Thyroid gland (tissue), 4 donors: ENCODE data around the gene SEC14L3. TPM values are rescaled to one million over a fixed set of nuclear protein-coding genes. Genes with fewer than 3 reads are reported as not detected.

Experiments used
- DNase-seq, 2 donors: peaks; one replicate each; pipeline ENCODE4 v3.0.0-alpha.2; 2019
- H3K27ac ChIP-seq, 3 donors: fragments of 200-600 bp; sonication (generic); 1 replicate in 2 of 3; 2 replicates in 1 of 3; pipeline ENCODE4 v1.5.1; 2016 to 2019; ENCODE audit warnings: mild to moderate bottlenecking in 1 of 3, moderate library complexity in 1 of 3
- H3K27me3 ChIP-seq: fragments of 200-600 bp; sonication (generic); one replicate; pipeline ENCODE4 v1.5.1; 2019
- H3K36me3 ChIP-seq, 2 donors: fragments of 200-600 bp; sonication (generic); one replicate each; pipeline ENCODE4 v1.5.1; 2016 to 2019
- H3K4me1 ChIP-seq, 2 donors: fragments of 200-600 bp; sonication (generic); one replicate each; pipeline ENCODE4 v1.5.1; 2017 to 2019
- H3K4me3 ChIP-seq, 3 donors: fragments of 200-600 bp; sonication (generic); replicated peaks in 1 of 3; 1 replicate in 2 of 3; 2 replicates in 1 of 3; pipeline ENCODE4 v1.5.1; 2016; ENCODE audit warnings: mild to moderate bottlenecking in 1 of 3
- H3K9me3 ChIP-seq: fragments of 200-600 bp; sonication (generic); one replicate; pipeline ENCODE4 v1.5.1; 2017
- POLR2A ChIP-seq, 2 donors: fragments of 450-650 bp; IDR thresholded peaks; one replicate each; pipeline ENCODE4 v1.6.1; 2017; ENCODE audit warnings: antibody characterized with exemption in 2 of 2, mild to moderate bottlenecking in 2 of 2, moderate library complexity in 1 of 2
- WGBS, 2 donors: methylation state at CpG; one replicate each; pipeline ENCODE4 v1.1.5; 2017; 5-methylcytosine and 5-hydroxymethylcytosine counted together
- intact Hi-C: fragments of 100-400 bp; cut with DNase I; formaldehyde crosslinking; loops from one replicate; pipeline ENCODE4 v1.15.1; 2023
- total RNA-seq, 4 donors: library from RNA; depleted of rRNA; stranded (reverse); fragments of >200 nt; gene quantifications; one replicate each; pipeline ENCODE4 v1.2.3, GENCODE V29; 2016
- TF ChIP-seq, protein P1 (sequence below), 6 experiments: fragments of 200-600 bp in 3 of 6; fragments of 450-650 bp in 3 of 6; sonication (generic) in 3 of 6; IDR thresholded peaks; one replicate each; pipeline ENCODE4 v1.5.1; 2016 to 2019; ENCODE audit warnings: antibody characterized with exemption in 6 of 6, mild to moderate bottlenecking in 2 of 6, inconsistent platforms in 1 of 6, moderate library complexity in 1 of 6

SEC14L3 gene
- total RNA-seq, 4 donors from 2014 or later, result 1.5 TPM; not detected in 3

DNA sequence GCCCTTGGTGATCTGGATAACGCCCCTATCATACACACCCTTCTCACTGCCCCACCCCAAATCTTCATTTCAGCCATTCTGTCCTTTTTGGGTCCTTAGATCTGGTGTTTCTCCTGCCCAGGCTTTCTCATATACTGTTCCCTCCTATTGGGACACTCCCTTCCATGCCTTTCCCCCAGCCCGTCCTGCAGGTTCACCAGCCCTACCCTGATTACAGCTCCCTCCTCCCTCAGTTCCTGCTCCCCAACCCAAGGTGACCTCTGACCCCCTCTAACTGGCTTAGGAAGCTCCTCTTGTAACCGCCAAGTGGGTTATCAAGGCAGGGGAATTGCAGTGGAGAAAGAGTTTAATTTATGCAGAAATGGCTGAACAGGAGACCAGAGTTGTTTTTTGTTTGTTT lies 33.3 kb downstream of the SEC14L3 start:
- TF ChIP-seq POLR2A (IDR thresholded peaks at IDR 0.05), result no peak
- TF ChIP-seq, protein P1, sequence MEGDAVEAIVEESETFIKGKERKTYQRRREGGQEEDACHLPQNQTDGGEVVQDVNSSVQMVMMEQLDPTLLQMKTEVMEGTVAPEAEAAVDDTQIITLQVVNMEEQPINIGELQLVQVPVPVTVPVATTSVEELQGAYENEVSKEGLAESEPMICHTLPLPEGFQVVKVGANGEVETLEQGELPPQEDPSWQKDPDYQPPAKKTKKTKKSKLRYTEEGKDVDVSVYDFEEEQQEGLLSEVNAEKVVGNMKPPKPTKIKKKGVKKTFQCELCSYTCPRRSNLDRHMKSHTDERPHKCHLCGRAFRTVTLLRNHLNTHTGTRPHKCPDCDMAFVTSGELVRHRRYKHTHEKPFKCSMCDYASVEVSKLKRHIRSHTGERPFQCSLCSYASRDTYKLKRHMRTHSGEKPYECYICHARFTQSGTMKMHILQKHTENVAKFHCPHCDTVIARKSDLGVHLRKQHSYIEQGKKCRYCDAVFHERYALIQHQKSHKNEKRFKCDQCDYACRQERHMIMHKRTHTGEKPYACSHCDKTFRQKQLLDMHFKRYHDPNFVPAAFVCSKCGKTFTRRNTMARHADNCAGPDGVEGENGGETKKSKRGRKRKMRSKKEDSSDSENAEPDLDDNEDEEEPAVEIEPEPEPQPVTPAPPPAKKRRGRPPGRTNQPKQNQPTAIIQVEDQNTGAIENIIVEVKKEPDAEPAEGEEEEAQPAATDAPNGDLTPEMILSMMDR (IDR thresholded peaks at IDR 0.05), result no peak
- intact Hi-C loops, result no loop called here
- DNase-seq, result no peak
- WGBS, 2 donors, result 80 to 81% methylated on average over 3 of the region's 3 CpGs
- H3K9me3 ChIP-seq, result no peaks in the 10 kb centered on the region
- H3K4me3 ChIP-seq, result no peak overlapping the region
- no peaks in the 10 kb centered on the region for H3K4me1 ChIP-seq
- no peak overlapping the region for H3K27ac ChIP-seq
- no peaks in the 10 kb centered on the region for H3K36me3 ChIP-seq
- H3K27me3 ChIP-seq, result no peaks in the 10 kb centered on the region

DNA sequence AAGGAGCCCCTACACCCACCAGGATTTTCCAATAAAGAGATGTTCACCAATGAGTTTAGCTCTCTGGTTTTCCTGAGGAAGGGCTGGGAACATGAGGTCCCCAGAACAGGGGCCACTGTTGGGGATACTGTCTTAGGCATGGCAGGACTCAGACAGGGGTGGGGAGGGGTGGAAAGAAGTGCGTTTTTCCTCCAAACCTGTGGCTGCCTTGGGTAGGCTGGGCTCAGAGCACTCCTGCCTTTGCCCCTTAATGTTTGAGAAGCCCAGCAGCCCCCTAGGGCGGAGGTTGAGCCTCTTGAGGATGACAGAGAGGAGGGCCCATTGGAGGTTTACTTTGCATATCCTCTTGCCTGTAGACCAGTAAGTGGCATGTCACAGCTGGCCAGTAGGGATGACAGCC lies 35.6 kb downstream of the SEC14L3 start:
- no peak for DNase-seq
- intact Hi-C loops, result no loop called here
- H3K36me3 ChIP-seq, result no peaks in the 10 kb centered on the region
- H3K27ac ChIP-seq, result no peak overlapping the region
- no peak for TF ChIP-seq POLR2A (IDR thresholded peaks at IDR 0.05)
- TF ChIP-seq, protein P1 (IDR thresholded peaks at IDR 0.05), result no peak
- no peaks in the 10 kb centered on the region for H3K27me3 ChIP-seq
- no peaks in the 10 kb centered on the region for H3K4me1 ChIP-seq
- no peak overlapping the region for H3K4me3 ChIP-seq
- 83 to 84% methylated on average over 2 of the region's 2 CpGs for WGBS, 2 donors
- no peaks in the 10 kb centered on the region for H3K9me3 ChIP-seq

DNA sequence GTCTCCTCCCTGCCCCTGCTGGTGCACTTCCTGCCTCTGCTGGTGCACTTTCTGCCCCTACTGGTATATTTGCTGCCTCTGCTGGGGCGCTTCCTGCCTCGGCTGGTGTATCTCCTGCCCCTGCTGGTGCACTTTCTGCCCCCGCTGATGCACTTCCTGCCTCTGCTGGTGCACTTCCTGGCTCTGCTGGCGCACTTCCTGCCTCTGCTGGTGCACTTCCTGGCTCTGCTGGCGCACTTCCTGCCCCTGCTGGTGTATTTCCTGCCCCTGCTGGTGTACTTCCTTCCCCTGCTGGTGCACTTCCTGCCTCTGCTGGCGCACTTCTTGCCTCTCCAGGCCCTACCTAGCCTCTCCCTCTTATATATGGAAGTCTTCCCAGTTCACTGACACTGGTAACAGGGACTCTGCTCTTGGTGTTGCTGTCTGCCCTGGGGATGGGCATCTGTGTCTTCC lies 36.1 kb downstream of the SEC14L3 start:
- intact Hi-C loops, result no loop called here
- TF ChIP-seq, protein P1 (IDR thresholded peaks at IDR 0.05), result no peak
- no peak for TF ChIP-seq POLR2A (IDR thresholded peaks at IDR 0.05)
- Histone ChIP-seq H3K27me3 (no peaks in the 10 kb centered on the region), H3K27ac (peak overlapping the region in 2 of 3 donors; percentile 12 to 17), H3K4me3 (no peak overlapping the region), H3K36me3 (no peaks in the 10 kb centered on the region), H3K9me3 (no peaks in the 10 kb centered on the region), H3K4me1 (no peaks in the 10 kb centered on the region)
- DNase-seq, result peak; percentile 18 to 42
- 70 to 79% methylated on average over 3 to 6 of the region's 6 CpGs for WGBS, 2 donors

GRCh38 chr22:30434843-30435242 lies 37.0 kb downstream of the SEC14L3 start:
- H3K4me3 ChIP-seq, result no peak overlapping the region
- WGBS, 2 donors, result 33 to 56% methylated on average over 1 of the region's 1 CpG
- no peaks in the 10 kb centered on the region for H3K27me3 ChIP-seq
- no peaks in the 10 kb centered on the region for H3K4me1 ChIP-seq
- intact Hi-C loops, result no loop called here
- no peak for DNase-seq
- TF ChIP-seq, protein P1 (IDR thresholded peaks at IDR 0.05), result no peak
- no peak for TF ChIP-seq POLR2A (IDR thresholded peaks at IDR 0.05)
- H3K9me3 ChIP-seq, result no peaks in the 10 kb centered on the region
- H3K36me3 ChIP-seq, result no peaks in the 10 kb centered on the region
- H3K27ac ChIP-seq, result peak overlapping the region in 2 of 3 donors; percentile 12 to 17

- no peaks in the 10 kb centered on the region for H3K36me3 ChIP-seq
- no peak for TF ChIP-seq POLR2A (IDR thresholded peaks at IDR 0.05)
- TF ChIP-seq, protein P1 (IDR thresholded peaks at IDR 0.05), result no peak
- no peaks in the 10 kb centered on the region for H3K4me1 ChIP-seq
- no peaks in the 10 kb centered on the region for H3K27me3 ChIP-seq
- no peak overlapping the region for H3K4me3 ChIP-seq
- intact Hi-C loops, result no loop called here
- H3K9me3 ChIP-seq, result no peaks in the 10 kb centered on the region
- H3K27ac ChIP-seq, result no peak overlapping the region
- no peak for DNase-seq
- WGBS, 2 donors, result 90 to 100% methylated on average over 1 of the region's 1 CpG
Measured at GRCh38 chr22:30433773-30434172, 38.0 kb downstream of the SEC14L3 start.
